ENCODE measurements around the gene SMAD2. TPM values are rescaled to one million over a fixed set of nuclear protein-coding genes. Genes with fewer than 3 reads are reported as not detected.
"Not testable (repeated sequence)": the region's sequence is repeated elsewhere in the genome, so short reads cannot be mapped to it uniquely, and the experiment has no call there.

SMAD2 gene
- total RNA-seq, 1 donor from 2014 or later: 150 TPM

- H3K4me3 Mint-ChIP-seq (ENCODE audit: unreplicated experiment): no peak overlapping the region
- peaks cover 11% of the 10 kb centered on the region for H3K36me3 Mint-ChIP-seq (ENCODE audit: low read depth, unreplicated experiment)
- H3K27ac Mint-ChIP-seq (ENCODE audit: unreplicated experiment): no peak overlapping the region
- H3K9me3 Mint-ChIP-seq (ENCODE audit: unreplicated experiment): no peaks in the 10 kb centered on the region
- DNase-seq (ENCODE audit: low spot score): no peak
- TF ChIP-seq CTCF (IDR thresholded peaks at IDR 0.05; ENCODE audit: unreplicated experiment): no peak
- peaks cover 5% of the 10 kb centered on the region for H3K4me1 Mint-ChIP-seq (ENCODE audit: unreplicated experiment)
- peaks cover 2% of the 10 kb centered on the region for H3K27me3 Mint-ChIP-seq (ENCODE audit: unreplicated experiment)
Measured at GRCh38 chr18:47964053-47964452, 33.6 kb upstream of the SMAD2 start.

- H3K27me3 Mint-ChIP-seq (ENCODE audit: unreplicated experiment); H3K27ac Mint-ChIP-seq (ENCODE audit: unreplicated experiment); DNase-seq (ENCODE audit: low spot score); H3K4me1 Mint-ChIP-seq (ENCODE audit: unreplicated experiment); H3K9me3 Mint-ChIP-seq (ENCODE audit: unreplicated experiment): not testable (repeated sequence)
- Mint-ChIP-seq H3K36me3 (ENCODE audit: low read depth, unreplicated experiment) (peaks cover 11% of the 10 kb centered on the region), H3K4me3 (ENCODE audit: unreplicated experiment) (peak overlapping the region; percentile 16)
Measured at GRCh38 chr18:47961003-47961402, 30.5 kb upstream of the SMAD2 start.

DNA sequence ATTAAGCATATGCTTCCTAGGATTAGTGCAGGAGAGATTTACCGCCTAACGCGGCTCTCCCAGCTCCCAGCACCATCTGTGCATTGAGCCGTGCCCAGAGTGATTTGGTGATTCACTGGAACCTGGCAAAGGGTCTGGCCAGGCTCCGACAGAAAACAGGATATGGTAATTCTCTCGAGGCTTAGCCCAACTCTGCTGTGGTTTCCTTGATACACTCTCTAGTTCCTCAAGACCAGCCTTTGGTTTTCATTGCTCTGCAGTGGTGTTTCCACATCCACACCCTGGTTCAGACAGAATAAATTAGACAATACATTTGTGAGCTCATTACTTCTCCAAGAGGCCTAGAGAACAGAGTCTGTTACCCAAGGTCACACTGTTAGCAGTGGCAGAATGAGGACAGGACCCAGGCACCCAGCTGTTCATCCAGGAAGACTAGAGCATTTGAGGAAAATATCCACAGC lies 23.0 kb upstream of the SMAD2 start:
- Mint-ChIP-seq H3K27ac (ENCODE audit: unreplicated experiment) (no peak overlapping the region), H3K27me3 (ENCODE audit: unreplicated experiment) (no peaks in the 10 kb centered on the region), H3K4me3 (ENCODE audit: unreplicated experiment) (no peak overlapping the region), H3K36me3 (ENCODE audit: low read depth, unreplicated experiment) (no peaks in the 10 kb centered on the region), H3K9me3 (ENCODE audit: unreplicated experiment) (no peaks in the 10 kb centered on the region), H3K4me1 (ENCODE audit: unreplicated experiment) (peaks cover 5% of the 10 kb centered on the region)
- no peak for TF ChIP-seq CTCF (IDR thresholded peaks at IDR 0.05; ENCODE audit: unreplicated experiment)
- no peak for DNase-seq (ENCODE audit: low spot score)

DNA sequence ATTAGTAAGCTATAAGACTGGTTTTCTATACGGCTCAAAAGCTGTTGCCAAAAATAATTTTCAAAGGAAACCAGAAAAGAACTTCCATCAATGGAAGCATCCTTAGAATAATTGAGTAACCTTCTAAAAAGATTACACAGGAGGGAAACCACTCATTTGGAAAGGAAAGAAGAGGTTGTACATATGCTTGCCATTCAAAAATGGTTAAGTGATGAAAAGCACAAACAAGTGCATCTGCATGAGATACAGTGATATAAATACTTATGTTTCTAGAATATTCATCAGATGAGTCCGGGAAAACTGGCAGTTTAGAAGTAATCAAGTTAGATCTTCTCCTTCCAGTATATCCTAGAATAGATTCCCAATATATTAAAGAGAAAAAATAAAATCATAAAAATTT lies 20.1 kb upstream of the SMAD2 start:
- Mint-ChIP-seq H3K27me3 (ENCODE audit: unreplicated experiment) (no peaks in the 10 kb centered on the region), H3K9me3 (ENCODE audit: unreplicated experiment) (no peaks in the 10 kb centered on the region), H3K4me3 (ENCODE audit: unreplicated experiment) (no peak overlapping the region), H3K27ac (ENCODE audit: unreplicated experiment) (no peak overlapping the region), H3K36me3 (ENCODE audit: low read depth, unreplicated experiment) (no peaks in the 10 kb centered on the region), H3K4me1 (ENCODE audit: unreplicated experiment) (peaks cover 5% of the 10 kb centered on the region)
- no peak for DNase-seq (ENCODE audit: low spot score)
- no peak for TF ChIP-seq CTCF (IDR thresholded peaks at IDR 0.05; ENCODE audit: unreplicated experiment)

DNA sequence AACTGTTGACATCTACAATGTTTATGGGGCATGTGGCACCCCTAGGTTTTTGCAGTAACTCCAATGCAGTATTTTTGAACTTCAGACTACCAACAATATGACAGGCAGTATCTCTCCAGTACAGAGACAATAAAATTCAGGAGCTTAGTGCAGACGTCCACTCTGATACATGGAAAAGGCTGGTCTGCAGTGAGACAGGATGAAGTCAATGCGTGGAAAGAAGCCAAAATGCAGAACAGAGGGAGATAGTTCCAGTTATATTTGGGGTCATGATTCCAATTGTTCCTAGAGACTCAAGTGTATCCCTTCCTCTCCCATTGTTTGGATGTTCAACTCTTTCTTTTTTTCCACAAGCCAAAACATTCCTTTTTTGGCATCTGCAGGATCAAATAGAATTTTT lies 18.7 kb upstream of the SMAD2 start:
- no peaks in the 10 kb centered on the region for H3K36me3 Mint-ChIP-seq (ENCODE audit: low read depth, unreplicated experiment)

More for the DNA sequence above, 18.7 kb upstream of the SMAD2 start:
- no peak for DNase-seq (ENCODE audit: low spot score)
- Mint-ChIP-seq H3K4me3 (ENCODE audit: unreplicated experiment) (no peak overlapping the region), H3K4me1 (ENCODE audit: unreplicated experiment) (peaks cover 5% of the 10 kb centered on the region), H3K27me3 (ENCODE audit: unreplicated experiment) (no peaks in the 10 kb centered on the region), H3K9me3 (ENCODE audit: unreplicated experiment) (no peaks in the 10 kb centered on the region), H3K27ac (ENCODE audit: unreplicated experiment) (no peak overlapping the region)
- no peak for TF ChIP-seq CTCF (IDR thresholded peaks at IDR 0.05; ENCODE audit: unreplicated experiment)

Measured in endothelial cell (in vitro differentiated cells).